SU-DHL-6 (cell line): Measurements from ENCODE around the gene TBC1D22A.

ENCODE experiments used
- H2AFZ ChIP-seq: fragments of 200-600 bp; sonication (generic); 2 replicates; pipeline ENCODE4 v1.6.1; 2014; ENCODE audit warnings: low read depth, mild to moderate bottlenecking, moderate library complexity, mixed read lengths, antibody characterized with exemption, low read length; ENCODE audit not compliant: severe bottlenecking
- H3F3A ChIP-seq: fragments of 200-600 bp; shearing (Covaris generic); 2 replicates; pipeline ENCODE4 v1.6.0; 2016; ENCODE audit warnings: antibody characterized with exemption, mild to moderate bottlenecking; ENCODE audit not compliant: insufficient read depth
- H3K27ac ChIP-seq: fragments of 200-600 bp; sonication (generic); 2 replicates; pipeline ENCODE4 v1.5.1; 2016; ENCODE audit warnings: low read depth, mild to moderate bottlenecking, low read length, moderate library complexity, mixed read lengths
- H3K27me3 ChIP-seq: fragments of 200-600 bp; sonication (generic), shearing (Covaris generic); 2 replicates; pipeline ENCODE4 v1.6.0; 2014; ENCODE audit warnings: mild to moderate bottlenecking, low read length
- H3K36me3 ChIP-seq: fragments of 200-600 bp; sonication (generic); 2 replicates; pipeline ENCODE4 v1.6.1; 2014; ENCODE audit warnings: mild to moderate bottlenecking, low read length, mixed read lengths
- H3K4me2 ChIP-seq: fragments of 300-600, 200-600 bp; shearing (Covaris generic), sonication (generic); 2 replicates; pipeline ENCODE4 v1.6.0; 2014; ENCODE audit warnings: low read length, low read depth, mild to moderate bottlenecking; ENCODE audit not compliant: poor library complexity, severe bottlenecking
- H3K4me3 ChIP-seq: fragments of 200-600 bp; sonication (generic); 2 replicates; pipeline ENCODE4 v1.5.1; 2014; ENCODE audit warnings: antibody characterized with exemption, low read length, mild to moderate bottlenecking, mixed read lengths; ENCODE audit not compliant: insufficient read depth, poor library complexity, severe bottlenecking
- H3K79me2 ChIP-seq: fragments of 200-600 bp; sonication (generic); 2 replicates; pipeline ENCODE4 v1.6.1; 2014; ENCODE audit warnings: mild to moderate bottlenecking, low read length, moderate library complexity; ENCODE audit not compliant: insufficient read depth
- H3K9ac ChIP-seq: fragments of 200-600 bp; sonication (generic); 2 replicates; pipeline ENCODE4 v1.7.0; 2014; ENCODE audit warnings: mild to moderate bottlenecking, low read length
- H3K9me2 ChIP-seq: fragments of 200-600 bp; sonication (generic); replicated peaks from 2 replicates; pipeline ENCODE4 v1.6.1; 2014; ENCODE audit warnings: low read length; ENCODE audit not compliant: insufficient read depth
- H3K9me3 ChIP-seq: fragments of 200-600 bp; sonication (generic); 2 replicates; pipeline ENCODE4 v1.6.1; 2014; ENCODE audit warnings: low read length, mixed read lengths; ENCODE audit not compliant: insufficient read depth
- H4K20me1 ChIP-seq: fragments of 200-600 bp; sonication (generic); 2 replicates; pipeline ENCODE4 v1.6.1; 2014; ENCODE audit warnings: low read depth, mild to moderate bottlenecking, antibody characterized with exemption, low read length, moderate library complexity, mixed read lengths
- EZH2phosphoT487 ChIP-seq: fragments of 200-600 bp; sonication (generic), shearing (Covaris generic); conservative IDR thresholded peaks from 2 replicates; pipeline ENCODE4 v1.6.1; 2018; ENCODE audit warnings: mild to moderate bottlenecking, antibody characterized with exemption, low read length, moderate library complexity, mixed read lengths
- TF ChIP-seq, protein P1 (sequence below): fragments of 200-600 bp; sonication (generic); IDR thresholded peaks from one replicate; pipeline ENCODE4 v1.5.1; 2017; ENCODE audit warnings: antibody characterized with exemption, mild to moderate bottlenecking, low read length, moderate library complexity; ENCODE audit not compliant: insufficient read depth, poor library complexity, severe bottlenecking

The TBC1D22A gene

DNA sequence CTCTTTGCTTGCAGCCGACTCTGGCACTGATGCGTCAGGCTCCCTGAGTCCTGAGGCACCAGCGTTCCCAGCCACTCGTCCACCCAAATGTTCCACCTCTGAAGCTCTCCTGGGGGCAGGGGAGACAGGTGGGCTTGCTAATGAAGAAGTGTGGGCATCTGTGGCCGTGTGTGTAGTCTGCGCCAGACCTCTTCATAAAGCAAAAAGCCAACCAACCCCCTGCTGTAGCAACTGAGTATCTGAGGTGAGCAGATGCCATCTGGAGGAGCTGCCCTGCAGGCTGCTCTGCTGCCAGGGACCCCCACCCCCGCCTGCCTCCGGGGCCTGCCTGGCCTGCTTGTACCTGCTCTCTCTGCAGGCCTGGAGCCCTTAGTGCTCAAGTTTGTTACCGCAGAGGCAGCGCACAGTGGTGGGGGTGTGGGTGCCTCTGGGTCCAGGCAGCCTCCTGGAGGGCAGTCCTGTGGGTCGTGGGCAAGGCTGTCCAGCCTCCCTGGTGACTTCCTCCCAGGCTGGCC is 272.5 kb downstream of the TBC1D22A start:
- no peak overlapping the region for H3K27ac ChIP-seq
- H3K4me2 ChIP-seq = no peak overlapping the region
- no peak overlapping the region for H3K9ac ChIP-seq
- H2AFZ ChIP-seq = no peak overlapping the region
- H3K4me3 ChIP-seq = no peak overlapping the region
- H3K27me3 ChIP-seq = no peaks in the 10 kb centered on the region
- H3K79me2 ChIP-seq = no peaks in the 10 kb centered on the region; the same call in 1 of the 2 replicates
- 0 out of 2 replicates have a peak, but pooled peaks cover 2% of the 10 kb centered on the region for H4K20me1 ChIP-seq
- H3K36me3 ChIP-seq = no peaks in the 10 kb centered on the region
- H3K9me3 ChIP-seq = no peaks in the 10 kb centered on the region
- no peaks in the 10 kb centered on the region for H3K9me2 ChIP-seq
- H3F3A ChIP-seq = no peaks in the 10 kb centered on the region
- no peak for TF ChIP-seq EZH2phosphoT487
- TF ChIP-seq, protein P1, sequence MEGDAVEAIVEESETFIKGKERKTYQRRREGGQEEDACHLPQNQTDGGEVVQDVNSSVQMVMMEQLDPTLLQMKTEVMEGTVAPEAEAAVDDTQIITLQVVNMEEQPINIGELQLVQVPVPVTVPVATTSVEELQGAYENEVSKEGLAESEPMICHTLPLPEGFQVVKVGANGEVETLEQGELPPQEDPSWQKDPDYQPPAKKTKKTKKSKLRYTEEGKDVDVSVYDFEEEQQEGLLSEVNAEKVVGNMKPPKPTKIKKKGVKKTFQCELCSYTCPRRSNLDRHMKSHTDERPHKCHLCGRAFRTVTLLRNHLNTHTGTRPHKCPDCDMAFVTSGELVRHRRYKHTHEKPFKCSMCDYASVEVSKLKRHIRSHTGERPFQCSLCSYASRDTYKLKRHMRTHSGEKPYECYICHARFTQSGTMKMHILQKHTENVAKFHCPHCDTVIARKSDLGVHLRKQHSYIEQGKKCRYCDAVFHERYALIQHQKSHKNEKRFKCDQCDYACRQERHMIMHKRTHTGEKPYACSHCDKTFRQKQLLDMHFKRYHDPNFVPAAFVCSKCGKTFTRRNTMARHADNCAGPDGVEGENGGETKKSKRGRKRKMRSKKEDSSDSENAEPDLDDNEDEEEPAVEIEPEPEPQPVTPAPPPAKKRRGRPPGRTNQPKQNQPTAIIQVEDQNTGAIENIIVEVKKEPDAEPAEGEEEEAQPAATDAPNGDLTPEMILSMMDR = no peak

DNA sequence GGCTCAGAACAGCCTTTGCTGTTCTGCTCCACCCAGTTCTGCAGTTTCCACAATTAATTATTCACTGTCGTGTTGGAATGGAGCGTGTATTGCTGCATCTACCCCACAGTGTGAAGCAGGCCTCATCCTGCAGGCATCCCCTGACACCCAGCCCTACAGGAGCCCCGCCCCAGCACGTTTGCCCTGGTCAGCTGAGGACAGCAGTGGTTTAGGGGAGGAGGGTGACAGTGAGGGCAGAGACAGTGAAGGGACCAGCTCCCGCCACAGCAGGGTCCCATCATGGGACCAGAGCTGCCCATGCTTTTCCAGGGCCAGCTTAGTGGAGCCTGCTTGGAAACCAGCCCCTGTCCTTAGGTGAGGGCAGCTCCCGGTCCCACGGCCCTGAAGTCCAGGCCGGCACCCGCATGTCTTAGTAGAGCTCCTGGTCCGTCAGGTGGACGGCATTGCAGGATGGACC is 273.0 kb downstream of the TBC1D22A start:
- Histone ChIP-seq H3K9me2 (no peaks in the 10 kb centered on the region), H3K36me3 (no peaks in the 10 kb centered on the region), H3K9ac (no peak overlapping the region), H3K4me2 (no peak overlapping the region), H4K20me1 (0 out of 2 replicates have a peak, but pooled peaks cover 2% of the 10 kb centered on the region), H2AFZ (no peak overlapping the region), H3K27ac (no peak overlapping the region), H3K4me3 (no peak overlapping the region), H3F3A (no peaks in the 10 kb centered on the region), H3K79me2 (no peaks in the 10 kb centered on the region; the same call in 1 of the 2 replicates), H3K9me3 (no peaks in the 10 kb centered on the region), H3K27me3 (no peaks in the 10 kb centered on the region)
- TF ChIP-seq, protein P1 = no peak
- TF ChIP-seq EZH2phosphoT487 = no peak

DNA sequence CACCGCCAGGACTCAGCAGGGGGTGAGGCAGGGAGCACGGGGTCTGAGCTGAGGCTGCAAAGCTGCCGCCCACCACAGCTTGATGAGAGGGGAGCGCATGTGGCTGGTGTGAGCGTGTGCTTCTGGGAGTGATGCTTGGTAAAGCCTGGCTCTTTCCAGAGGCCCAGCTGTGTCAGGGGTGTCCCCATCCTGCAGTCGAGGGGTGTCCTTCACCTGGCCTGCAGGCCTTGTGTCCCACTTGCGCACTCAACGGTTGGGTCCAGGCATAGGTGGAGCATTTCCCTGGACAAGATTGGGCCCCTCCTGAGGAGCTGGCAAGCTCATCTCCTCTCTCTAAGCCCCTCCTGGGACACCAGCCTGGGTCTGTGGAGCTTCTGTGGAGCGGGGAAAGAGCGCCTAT is 273.9 kb downstream of the TBC1D22A start:
- Histone ChIP-seq H3K9me2 (no peaks in the 10 kb centered on the region), H3K9me3 (no peaks in the 10 kb centered on the region), H4K20me1 (0 out of 2 replicates have a peak, but pooled peaks cover 2% of the 10 kb centered on the region), H3K27me3 (no peaks in the 10 kb centered on the region), H3K9ac (no peak overlapping the region), H2AFZ (no peak overlapping the region), H3K4me3 (no peak overlapping the region), H3K27ac (no peak overlapping the region), H3K4me2 (no peak overlapping the region), H3K79me2 (no peaks in the 10 kb centered on the region; the same call in 1 of the 2 replicates), H3F3A (no peaks in the 10 kb centered on the region), H3K36me3 (no peaks in the 10 kb centered on the region)
- TF ChIP-seq EZH2phosphoT487 = no peak
- TF ChIP-seq, protein P1 = no peak
